Activated naive CD4-positive, alpha-beta T cell treated with Interleukin-2 at 50 U/mL for 16 hours (primary cell): ENCODE data around the gene CBFA2T2.
"Not testable (repeated sequence)": the region's sequence is repeated elsewhere in the genome, so short reads cannot be mapped to it uniquely, and the experiment has no call there.

Experiments
- DNase-seq: peaks from one replicate; pipeline ENCODE4 v3.0.0-alpha.2; 2020

Gene CBFA2T2

DNA sequence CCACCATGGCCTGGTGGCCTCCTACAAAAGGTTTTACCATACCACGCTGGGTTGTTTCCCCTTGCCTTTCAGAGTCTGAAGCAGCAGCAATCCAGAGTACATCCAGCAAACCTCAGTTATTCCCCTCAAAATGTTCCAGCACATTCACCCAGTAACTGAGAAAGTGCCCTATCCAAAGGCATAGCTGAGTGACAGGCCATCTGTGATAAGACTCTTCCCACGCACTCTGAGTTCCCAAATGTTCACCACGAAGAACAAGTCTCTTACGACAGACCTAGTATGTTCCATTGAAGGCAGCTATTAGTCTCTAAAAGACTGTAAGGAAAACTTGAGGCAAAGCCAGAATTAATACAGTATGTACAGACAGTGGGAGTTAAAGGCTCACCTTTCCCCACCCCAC is 140.6 kb downstream of the CBFA2T2 start:
- no peak for DNase-seq

DNA sequence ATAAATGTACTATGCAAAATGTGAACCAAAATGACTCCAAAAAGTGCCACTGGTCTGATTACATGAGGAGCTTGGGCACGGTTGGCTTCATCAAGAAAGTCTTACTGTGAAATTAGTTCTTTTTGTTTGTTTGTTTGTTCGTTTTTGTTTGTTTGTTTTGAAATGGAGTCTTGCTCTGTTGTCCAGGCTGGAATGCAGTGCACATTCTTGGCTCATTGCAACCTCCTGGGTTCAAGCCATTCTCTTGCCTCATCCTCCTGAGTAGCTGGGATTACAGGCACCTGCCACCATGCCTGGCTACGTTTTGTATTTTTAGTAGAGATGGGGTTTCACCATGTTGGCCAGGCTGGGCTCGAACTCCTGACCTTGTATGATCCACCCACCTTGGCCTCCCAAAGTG is 142.0 kb downstream of the CBFA2T2 start:
- not testable (repeated sequence) for DNase-seq

DNA sequence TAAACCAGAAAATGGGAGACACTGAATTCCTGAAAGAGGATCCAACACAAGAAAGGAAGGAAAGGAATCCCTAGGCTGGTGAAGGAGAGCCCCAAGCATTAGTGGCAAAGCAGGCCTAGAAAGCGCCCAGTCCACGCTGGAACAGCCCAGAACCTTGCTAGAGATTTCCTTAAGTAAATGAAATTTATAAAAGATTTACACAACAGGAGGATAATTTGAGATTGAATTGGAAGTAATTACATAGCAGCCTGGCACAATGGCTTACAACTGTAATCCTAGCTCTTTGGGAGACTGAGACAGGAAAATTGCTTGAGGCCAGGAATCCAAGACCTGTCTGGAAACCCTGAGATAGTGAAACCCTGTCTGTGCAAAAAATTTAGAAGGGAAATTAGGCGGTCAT is 145.4 kb downstream of the CBFA2T2 start:
- DNase-seq = no peak

DNA sequence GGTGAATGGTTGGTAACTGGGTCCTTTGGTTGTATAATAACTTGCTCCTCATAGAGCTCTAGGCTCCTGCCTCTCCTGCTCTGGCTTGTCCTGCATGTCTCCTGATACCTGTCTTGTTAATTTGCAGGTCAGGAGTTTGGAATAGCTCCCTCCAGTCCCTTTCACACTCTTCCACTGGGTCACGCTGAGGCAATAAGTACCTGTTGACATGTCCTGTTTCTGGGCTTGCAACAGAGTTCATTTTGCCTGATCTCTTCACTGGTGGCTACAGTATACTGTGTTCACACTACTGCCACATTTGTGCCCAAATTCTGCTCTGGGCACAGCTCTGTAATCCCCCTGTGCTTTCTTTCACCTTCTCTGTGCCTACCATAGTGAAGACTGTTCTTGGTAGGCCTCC is 146.9 kb downstream of the CBFA2T2 start:
- no peak for DNase-seq

DNA sequence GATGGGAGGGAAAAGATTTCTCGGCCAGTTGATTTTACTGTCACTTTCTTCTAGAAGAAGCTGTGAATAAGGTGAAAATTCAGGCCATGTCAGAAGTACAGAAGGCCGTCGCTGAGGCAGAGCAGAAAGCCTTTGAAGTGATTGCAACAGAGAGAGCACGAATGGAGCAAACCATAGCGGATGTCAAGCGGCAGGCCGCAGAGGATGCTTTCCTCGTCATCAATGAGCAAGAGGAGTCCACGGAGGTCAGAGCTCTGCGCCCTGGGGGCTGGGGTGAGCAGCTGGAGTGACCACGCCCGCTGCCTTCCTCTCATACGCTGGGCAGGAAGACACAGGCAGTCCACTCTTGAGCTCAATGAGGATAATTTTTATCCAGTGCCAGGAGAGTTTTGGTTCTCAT is 150.4 kb downstream of the CBFA2T2 start:
- no peak for DNase-seq

DNA sequence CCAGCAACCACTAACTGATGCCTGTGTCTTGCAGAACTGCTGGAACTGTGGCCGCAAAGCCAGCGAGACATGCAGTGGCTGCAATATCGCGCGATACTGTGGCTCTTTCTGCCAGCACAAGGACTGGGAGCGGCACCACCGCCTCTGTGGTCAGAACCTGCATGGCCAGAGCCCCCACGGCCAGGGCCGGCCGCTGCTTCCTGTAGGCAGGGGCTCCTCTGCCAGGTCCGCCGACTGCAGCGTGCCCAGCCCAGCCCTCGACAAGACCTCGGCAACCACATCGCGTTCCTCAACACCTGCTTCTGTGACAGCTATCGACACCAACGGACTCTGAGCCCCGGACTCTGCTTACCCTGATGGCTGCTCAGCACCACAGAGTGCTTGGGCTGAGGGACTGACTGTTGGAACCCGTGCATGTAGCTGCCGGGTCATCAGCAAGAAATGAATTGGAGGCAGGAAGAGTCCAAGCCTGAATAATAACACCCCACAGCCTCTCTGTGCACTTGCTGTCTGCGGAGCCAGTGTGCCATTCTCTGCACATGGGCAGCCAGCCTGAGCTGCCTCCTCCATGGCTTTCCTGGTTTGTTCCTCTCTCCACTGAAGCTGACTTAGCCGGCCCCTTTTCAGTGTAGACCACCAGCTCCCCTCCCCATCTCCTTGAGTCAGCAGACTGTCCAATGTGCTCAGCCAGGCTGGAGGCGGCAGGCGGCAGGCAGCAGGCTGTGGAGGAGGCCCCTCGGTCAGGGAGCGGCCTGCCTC is 154.6 kb downstream of the CBFA2T2 start:
- no peak for DNase-seq

DNA sequence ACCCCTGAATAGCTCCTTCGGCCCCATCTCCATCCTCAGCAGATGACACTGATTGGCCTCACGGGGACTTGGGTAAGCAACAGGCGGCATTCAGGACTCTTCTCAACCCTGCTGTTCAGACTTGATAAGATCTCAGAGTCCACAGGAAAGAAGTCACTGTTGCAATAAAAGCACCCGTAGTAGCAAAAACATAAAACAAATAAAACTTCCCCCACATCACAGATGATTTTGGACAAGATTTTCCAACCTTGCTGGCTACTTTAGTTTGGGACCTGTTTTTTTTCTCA is 155.1 kb downstream of the CBFA2T2 start:
- no peak for DNase-seq

DNA sequence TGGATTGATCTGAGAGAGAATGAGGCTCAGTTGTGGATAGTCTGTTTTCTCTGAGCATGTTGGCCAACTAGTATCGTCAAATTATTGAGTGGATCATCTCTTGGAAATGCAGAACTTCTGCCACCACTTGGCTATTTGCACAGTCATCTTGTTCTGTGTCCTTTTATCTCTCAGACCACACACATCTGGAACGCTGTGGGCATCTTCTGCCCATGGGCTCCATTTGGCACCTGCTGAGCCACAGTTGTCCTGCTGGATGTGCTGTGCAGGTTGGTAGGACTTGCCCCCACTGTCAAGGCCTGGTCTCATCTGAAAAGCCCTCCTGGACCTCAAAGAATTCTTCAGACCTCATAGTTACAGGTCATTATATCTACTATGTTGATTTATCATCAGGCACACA is 155.5 kb downstream of the CBFA2T2 start:
- no peak for DNase-seq

DNA sequence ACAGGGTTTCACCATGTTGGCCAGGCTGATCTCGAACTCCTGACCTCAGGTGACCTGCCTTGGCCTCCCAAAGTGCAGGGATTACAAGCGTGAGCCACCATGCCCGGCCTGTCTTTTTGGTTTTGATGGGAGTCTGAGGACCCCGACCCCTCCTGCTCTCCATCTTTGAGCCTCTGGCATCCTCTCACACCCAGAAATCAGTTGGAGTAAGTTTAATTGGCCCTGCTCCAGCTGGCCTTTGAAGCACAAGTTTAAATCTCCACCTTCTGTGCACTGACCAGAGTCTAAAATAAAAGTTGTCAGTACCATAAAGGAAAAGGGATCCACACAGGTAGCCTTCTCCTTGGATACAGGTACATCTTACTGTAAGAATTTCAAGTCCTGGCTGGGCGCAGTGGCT is 156.3 kb downstream of the CBFA2T2 start:
- no peak for DNase-seq

DNA sequence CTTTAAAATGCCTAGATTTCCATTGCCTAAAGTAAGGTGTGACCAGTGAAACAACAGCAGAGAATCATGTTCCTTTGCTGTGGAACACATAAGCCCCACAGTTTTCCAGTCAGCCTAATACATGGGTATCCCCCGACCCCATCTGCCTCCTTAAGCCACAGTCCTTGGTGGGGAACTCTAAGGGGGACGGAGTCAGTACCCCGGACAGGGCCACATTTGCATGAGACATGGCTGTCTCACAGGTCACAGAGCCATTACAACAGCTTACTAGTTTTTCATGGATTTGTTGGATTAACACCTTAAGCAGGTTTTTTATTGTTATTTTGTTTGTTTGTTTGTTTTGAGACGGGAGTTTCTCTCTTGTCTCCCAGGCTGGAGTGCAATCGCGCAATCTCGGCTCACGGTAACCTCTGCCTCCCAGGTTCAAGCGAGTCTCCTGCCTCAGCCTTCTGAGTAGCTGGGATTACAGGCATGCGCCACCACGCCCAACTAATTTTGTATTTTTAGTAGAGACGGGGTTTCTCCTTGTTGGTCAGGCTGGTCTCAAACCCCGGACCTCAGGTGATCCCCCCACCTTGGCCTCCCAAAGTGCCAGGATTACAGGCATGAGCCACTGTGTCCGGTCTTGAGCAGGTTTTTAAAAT is 157.2 kb downstream of the CBFA2T2 start:
- DNase-seq = not testable (repeated sequence)

DNA sequence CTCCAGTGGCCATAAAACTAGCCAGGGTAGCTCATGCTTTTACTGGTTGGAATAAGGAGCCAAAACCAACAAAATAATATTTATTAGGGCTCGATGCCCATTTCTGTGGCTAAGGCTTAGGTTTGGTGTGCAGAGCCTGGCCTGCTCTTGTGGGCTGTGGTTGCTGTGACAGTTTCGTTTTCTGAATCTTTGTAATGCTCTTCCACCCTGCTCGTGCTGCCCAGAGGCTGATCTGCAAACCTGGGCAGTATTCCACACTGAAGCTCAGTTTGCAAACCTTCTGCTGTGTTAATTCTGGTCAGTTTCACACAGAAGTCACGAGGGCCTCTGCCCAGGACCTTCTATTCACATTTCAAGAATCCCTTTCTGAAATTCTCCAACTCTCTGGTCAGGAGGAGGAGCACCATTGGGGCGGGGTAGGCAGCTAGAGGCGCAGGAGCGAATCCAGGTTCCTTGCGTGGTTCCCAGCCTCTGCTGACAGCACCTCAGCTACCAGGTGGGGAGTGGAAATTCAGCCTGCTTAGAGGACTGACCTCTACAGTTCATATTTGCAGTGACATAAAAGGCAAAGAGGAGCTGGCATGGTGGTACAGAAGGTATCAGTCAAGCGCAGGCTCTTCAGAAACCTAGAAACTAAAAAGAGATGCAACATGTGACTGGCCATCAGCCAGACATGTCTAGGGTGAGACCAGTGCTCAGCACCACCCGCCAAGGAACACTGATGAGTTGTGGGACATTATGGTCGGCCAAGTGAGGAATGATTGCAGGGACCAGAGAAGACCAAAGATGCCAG is 157.9 kb downstream of the CBFA2T2 start:
- no peak for DNase-seq

DNA sequence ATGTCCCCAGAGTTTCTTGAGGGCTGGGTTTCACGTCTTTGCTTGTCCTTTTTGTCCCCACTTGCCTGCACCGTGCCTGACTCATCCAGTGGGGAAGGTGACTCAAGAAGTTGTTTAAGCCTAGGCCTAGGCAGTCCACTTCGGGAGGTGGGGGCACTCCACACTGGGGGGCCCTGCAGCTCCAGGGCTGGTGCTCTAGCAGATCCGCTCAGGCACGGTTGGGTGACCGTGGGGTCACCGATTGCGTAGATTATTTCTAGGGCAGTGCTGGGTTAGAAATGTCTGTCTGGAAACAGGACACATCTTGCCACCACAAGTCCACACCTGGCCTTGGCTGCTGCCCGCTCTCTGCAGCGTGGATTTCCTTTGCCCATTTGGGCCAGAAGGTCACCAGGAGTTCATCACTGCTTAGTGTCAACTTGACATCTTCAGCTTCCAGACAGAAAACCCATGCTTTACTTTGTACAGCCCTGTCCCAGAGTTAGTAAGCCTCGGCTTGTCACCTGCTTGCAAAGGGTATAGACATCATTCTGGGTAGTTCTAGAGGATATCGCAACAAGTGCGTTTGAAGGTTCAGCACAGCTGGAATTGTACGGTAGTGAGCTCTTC is 158.6 kb downstream of the CBFA2T2 start:
- DNase-seq = no peak

DNA sequence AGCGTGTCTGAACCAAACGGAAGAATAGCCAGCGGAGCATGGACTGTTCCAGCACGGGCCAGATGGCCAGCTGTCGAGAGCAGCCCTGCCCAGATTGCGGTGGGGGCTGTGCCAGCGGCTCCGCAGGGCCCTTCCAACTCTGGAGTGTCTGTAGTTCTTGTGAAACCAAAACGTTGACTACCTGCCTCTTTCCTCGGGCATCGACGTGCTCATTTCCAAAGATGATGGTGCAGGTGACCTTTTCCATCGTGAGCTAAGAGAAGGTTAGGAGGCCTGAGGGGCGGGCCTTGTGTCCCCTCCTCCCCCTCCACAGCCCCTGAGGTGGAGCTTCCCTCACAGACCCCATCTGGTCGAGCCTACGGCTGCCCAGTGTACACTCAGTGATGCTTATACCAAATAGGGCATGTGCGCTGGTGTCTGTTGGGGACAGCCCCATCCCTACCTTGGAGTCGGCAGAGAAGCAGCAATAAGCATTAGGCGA is 159.3 kb downstream of the CBFA2T2 start:
- no peak for DNase-seq

DNA sequence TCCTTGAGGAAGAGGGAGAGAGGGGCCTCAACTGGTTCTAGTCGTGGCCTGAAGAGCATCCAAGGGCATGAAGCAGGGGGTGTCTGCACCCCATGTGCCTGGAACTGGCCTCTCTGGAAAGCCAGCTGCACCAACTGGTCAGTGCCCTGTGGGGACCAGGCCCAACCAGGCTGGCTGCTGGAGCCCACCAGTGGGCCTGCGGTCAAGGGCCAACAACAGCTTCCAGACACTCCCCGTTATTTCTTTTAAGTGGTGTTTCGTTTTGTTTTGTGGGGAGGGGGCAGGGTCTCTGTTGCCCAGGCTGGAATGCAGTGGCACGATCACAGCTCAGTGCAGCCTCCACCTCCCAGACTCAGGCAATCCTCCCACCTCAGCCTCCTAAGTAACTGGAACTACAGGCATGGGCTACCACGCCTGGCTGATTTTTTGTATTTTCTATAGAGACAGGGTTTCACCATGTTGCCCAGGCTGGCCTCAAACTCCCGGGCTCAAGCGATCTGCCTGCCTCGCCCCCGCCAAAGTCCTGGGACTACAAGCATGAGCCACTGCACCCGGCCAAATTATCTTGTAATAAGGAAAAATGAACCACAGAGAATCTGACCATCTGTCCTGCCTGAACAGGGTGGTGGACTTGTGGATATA is 160.3 kb downstream of the CBFA2T2 start:
- no peak for DNase-seq

DNA sequence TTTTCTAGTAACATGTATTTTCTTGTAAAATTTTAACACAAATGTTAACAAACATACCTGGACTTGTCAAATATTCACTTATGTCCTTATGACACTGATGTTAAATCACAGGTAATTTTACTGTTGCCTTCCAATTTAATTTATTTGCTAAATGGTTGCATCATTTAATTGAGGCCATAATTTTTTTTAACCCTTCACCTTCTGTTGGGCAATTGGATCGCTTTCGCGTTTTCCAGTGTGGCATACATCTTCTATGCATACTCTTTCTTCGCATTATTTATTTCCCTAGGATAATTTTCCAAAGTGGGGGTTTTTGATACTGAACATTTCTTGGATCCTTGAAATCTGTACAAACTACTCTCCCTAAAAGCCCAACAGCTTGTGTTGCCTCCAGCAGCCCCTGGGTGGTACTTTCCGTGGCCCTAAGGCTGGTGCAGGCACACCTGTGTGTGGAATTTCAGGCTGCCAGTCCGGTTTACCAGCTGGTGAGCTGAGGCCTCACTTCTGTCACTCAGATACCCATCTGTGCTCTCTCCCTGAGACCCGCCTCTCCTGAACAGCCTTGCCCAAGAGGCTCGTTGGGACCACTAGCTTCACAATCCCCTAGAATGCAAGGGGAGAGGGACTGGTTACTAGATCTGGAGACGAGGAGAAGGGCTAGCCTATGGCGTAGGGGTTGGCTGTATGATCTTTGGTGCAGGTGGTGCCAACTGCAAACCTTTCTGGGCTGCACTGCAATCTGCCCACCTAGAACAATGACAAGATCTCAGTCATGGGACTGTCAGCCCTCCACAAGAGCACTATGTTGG is 161.1 kb downstream of the CBFA2T2 start:
- DNase-seq = no peak

DNA sequence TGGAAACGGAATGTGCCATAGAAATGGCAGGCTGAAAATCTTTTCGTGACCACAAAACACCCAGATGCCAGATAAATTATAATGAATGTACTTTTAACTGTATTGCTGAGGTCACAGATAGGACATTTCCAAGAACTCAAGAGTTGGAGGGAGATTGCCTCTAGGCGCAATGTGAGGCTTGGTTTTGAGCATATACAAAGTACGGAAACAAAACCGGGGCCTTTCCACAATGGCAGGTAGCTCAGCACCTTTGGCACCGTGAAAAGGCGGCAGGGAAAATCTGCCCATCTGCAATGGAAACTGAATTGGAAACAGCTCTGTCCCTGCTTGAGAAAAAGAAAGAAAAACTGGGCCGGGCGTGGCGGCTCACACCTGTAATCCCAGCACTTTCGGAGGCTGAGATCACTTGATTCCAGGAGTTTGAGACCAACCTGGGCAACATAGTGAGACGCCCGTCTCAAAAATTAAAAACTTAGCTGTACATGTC is 161.7 kb downstream of the CBFA2T2 start:
- DNase-seq = no peak

DNA sequence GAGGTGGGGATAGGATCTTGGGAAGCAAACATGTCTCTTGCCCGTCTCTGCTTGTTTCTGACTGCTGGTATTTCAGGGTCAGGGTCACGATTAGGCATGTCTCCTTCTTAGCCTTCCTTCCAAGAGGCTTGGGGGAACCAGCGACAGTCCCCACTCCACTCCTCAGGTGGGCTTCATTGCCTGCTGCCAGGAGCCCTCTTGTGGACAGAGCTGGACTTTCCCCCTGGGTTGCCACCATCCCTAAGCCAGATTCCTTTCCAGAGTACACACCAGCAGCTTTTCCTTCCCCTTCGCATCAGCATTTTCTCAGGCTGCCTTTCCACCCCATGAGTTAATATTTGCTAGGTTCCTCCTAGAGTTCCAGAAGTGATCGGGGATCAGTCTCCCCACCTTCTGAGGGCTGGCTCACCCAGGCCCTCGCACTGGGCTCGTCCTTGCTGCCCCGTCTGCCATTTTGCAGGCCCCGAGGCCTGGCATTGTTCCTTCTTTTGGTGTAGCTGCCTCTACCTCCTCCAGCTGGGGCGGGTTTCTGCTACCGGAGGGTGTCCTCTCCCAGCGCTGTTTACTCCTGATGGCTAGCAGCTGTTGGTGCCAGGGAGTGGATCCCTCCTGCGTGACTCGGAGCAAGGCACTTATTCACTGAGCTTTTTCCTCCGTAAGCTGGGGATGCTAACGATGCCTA is 163.5 kb downstream of the CBFA2T2 start:
- peak; percentile 24 for DNase-seq

DNA sequence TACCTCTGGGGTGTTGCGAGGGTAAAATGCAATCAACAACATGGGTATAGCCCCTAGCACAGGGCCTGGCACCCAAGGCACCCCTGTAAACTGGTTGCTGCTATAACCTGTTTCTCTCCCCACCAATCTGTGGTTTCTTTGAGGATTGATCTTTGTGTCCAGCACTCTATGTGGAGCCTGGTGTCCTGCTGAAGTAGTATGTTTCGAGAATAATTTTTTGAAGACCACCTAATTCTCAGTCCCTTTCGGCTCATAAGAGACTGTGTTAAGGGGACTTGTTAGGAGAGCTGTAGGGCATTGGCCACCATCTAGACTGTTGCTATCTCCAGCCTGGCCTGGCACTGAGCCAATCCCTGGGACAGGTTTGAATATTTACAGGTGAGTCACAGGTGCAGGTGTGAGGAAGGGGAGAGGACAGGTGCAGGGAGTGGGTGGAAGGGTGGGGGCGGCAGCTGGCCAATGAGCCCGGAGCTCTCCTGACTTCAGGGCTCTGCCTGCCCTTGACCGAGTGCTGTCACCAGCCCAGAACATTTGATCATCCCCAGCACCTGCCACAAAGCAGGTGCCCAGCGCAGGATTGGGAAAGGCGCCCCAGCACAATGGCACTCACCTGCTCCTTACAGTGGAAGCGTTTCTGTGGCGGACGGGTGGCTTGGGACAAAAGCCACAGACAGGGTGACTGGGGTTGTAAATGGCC is 164.2 kb downstream of the CBFA2T2 start:
- DNase-seq = no peak

DNA sequence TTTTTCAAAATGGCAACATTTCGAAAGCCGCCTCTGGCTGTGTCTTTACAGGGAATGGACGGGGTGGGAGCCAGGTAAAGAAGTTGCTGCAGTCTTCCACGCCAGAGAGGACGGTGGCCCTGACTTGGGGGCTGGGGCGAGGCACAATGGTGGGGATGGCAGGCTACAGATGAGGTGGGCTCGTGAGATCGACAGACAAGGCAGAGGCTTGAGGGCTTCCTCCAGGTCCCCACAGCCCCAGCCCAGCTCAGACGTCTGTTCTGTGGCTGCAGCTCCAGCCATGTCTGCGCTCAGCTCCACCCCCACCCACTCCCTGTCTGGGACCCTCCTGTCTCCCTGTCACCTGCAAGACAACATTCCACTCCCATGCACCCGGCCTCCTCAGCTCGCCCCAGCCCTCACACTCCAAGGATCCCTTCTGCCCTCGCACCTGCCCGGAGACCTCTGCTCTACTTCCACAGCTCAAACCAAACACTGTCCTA is 164.8 kb downstream of the CBFA2T2 start:
- DNase-seq = no peak

DNA sequence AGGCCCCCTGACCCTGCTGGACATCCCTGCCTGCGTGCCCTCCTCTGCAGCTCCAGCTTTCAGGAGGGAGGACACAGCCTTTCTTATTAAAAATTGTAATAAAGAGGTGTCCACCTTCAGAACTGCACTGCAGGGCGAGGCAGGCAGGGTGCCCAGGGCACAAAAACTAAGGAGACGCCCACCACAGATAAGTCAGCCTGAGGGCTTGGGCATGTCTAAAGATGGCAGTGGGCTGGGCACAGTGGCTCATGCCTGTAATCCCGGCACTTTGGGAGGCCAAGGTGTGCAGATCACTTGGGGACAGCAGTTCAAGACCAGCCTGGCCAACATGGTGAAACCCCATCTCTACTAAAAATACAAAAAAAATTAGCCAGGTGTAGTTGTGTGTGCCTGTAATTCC is 165.3 kb downstream of the CBFA2T2 start:
- no peak for DNase-seq
